CD8-positive, alpha-beta memory T cell (primary cell): ENCODE data around the gene GIMAP4. TPM values are rescaled to one million over a fixed set of nuclear protein-coding genes. Genes with fewer than 3 reads are reported as not detected.

Experiments
- CTCF ChIA-PET: fragments of 350-600 bp; sonication (Branson Sonifier 250); formaldehyde crosslinking; loops from one replicate; lab custom pipeline; 2021; ENCODE audit warnings: antibody characterized with exemption; lab: Charles Lee
- POLR2A ChIA-PET: fragments of 350-600 bp; sonication (Branson Sonifier 250); formaldehyde crosslinking; loops from one replicate; lab custom pipeline; 2021; ENCODE audit warnings: antibody characterized with exemption; lab: Charles Lee
- DNase-seq, 5 donors: peaks; one replicate each; pipeline versions ENCODE4 v3.0.0 to v3.0.0-alpha.2; 2020 to 2022; ENCODE audit warnings: mixed read lengths in 1 of 5
- H3K27ac ChIP-seq: one replicate; pipeline ENCODE4 v1.7.0; 2013; ENCODE audit warnings: low read depth, mild to moderate bottlenecking, low read length, moderate library complexity
- H3K27me3 ChIP-seq: 2 replicates; pipeline ENCODE4 v1.7.0; 2013; ENCODE audit warnings: low read length, mild to moderate bottlenecking; ENCODE audit not compliant: insufficient read depth, poor library complexity, severe bottlenecking
- H3K36me3 ChIP-seq: 2 replicates; pipeline ENCODE4 v1.7.0; 2013; ENCODE audit warnings: mild to moderate bottlenecking, low read length, moderate library complexity; ENCODE audit not compliant: insufficient read depth
- H3K4me1 ChIP-seq: 2 replicates; pipeline ENCODE4 v1.7.0; 2013; ENCODE audit warnings: mild to moderate bottlenecking, low read length, moderate library complexity; ENCODE audit not compliant: insufficient read depth
- H3K4me3 ChIP-seq: 2 replicates; pipeline ENCODE4 v1.7.0; 2013; ENCODE audit warnings: mild to moderate bottlenecking, low read length
- H3K9me3 ChIP-seq: 2 replicates; pipeline ENCODE4 v1.7.0; 2013; ENCODE audit warnings: mild to moderate bottlenecking, low read length
- H3K27ac Mint-ChIP-seq, 8 donors: one replicate each; pipeline ENCODE4 v1.8.0; 2020 to 2021; ENCODE audit warnings: mixed read lengths in 8 of 8, mild to moderate bottlenecking in 6 of 8, inconsistent platforms in 3 of 8, moderate library complexity in 3 of 8
- H3K27me3 Mint-ChIP-seq, 2 donors: one replicate each; pipeline ENCODE4 v1.8.0; 2020 to 2021; ENCODE audit warnings: mixed read lengths in 2 of 2, mild to moderate bottlenecking in 1 of 2, moderate library complexity in 1 of 2
- H3K36me3 Mint-ChIP-seq, 3 donors: one replicate each; pipeline ENCODE4 v1.8.0; 2020 to 2021; ENCODE audit warnings: mixed read lengths in 3 of 3, inconsistent platforms in 1 of 3, mild to moderate bottlenecking in 1 of 3
- H3K4me1 Mint-ChIP-seq, 3 donors: one replicate each; pipeline ENCODE4 v1.8.0; 2020 to 2021; ENCODE audit warnings: mixed read lengths in 3 of 3, inconsistent platforms in 1 of 3, mild to moderate bottlenecking in 1 of 3
- H3K4me3 Mint-ChIP-seq, 7 donors: one replicate each; pipeline ENCODE4 v1.8.0; 2020 to 2021; ENCODE audit warnings: mixed read lengths in 7 of 7, mild to moderate bottlenecking in 6 of 7, moderate library complexity in 4 of 7, inconsistent platforms in 2 of 7
- H3K9me3 Mint-ChIP-seq, 5 donors: one replicate each; pipeline ENCODE4 v1.8.0; 2020 to 2022; ENCODE audit warnings: mixed read lengths in 5 of 5, mild to moderate bottlenecking in 3 of 5, moderate library complexity in 2 of 5, inconsistent platforms in 1 of 5
- polyA plus RNA-seq: library from polyadenylated mRNA; unstranded; fragments of 300-500 nt; fragmentation: Illumina TruSeq; gene quantifications from one replicate; pipeline ENCODE4 v1.2.3, GENCODE V29; 2021
- total RNA-seq, 2 experiments: library from RNA; stranded (reverse); gene quantifications; one replicate each; pipeline ENCODE4 v1.2.3, GENCODE V29; 2021

The GIMAP4 gene
- total and polyA plus RNA-seq, 3 experiments from 2014 or later: 57.3 to 577 (median 59.3) TPM

GRCh38 chr7:150553163-150553562 is 14.0 kb upstream of the GIMAP4 start:
- H3K4me1 Mint-ChIP-seq: peaks cover 65 to 70% (median 70%) of the 10 kb centered on the region in 3 donors
- no peaks in the 10 kb centered on the region for H3K27me3 Mint-ChIP-seq
- Histone ChIP-seq H3K4me3 (no peak overlapping the region), H3K27ac (no peak overlapping the region), H3K9me3 (peaks cover 5% of the 10 kb centered on the region), H3K36me3 (no peaks in the 10 kb centered on the region), H3K27me3 (no peaks in the 10 kb centered on the region), H3K4me1 (peaks cover 62% of the 10 kb centered on the region)
- CTCF ChIA-PET: interaction anchor here (1.1 to 1.3 kb wide), 3 partner anchors 15 to 202 kb away, joined by 3 to 5 read pairs (median 4); no protein-coding TSS in a partner anchor
- peaks cover 11 to 65% (median 43%) of the 10 kb centered on the region in 3 donors for H3K36me3 Mint-ChIP-seq
- H3K9me3 Mint-ChIP-seq: peaks cover 26 to 75% (median 62%) of the 10 kb centered on the region in 5 donors
- H3K27ac Mint-ChIP-seq: peak overlapping the region; percentile 23 to 96 (median 80)
- POLR2A ChIA-PET: no interaction called here
- DNase-seq: no peak
- peak overlapping the region in 5 of 7 donors; percentile 12 to 30 (median 18) for H3K4me3 Mint-ChIP-seq

GRCh38 chr7:150556521-150557138 is 10.6 kb upstream of the GIMAP4 start:
- Histone ChIP-seq H3K36me3 (no peaks in the 10 kb centered on the region), H3K4me3 (peak overlapping the region; percentile 6), H3K9me3 (peaks cover 8% of the 10 kb centered on the region), H3K27ac (no peak overlapping the region), H3K4me1 (peaks cover 73% of the 10 kb centered on the region), H3K27me3 (no peaks in the 10 kb centered on the region)
- Mint-ChIP-seq H3K9me3 (peaks cover 29 to 79% (median 71%) of the 10 kb centered on the region in 5 donors), H3K27me3 (no peaks in the 10 kb centered on the region), H3K36me3 (peaks cover 9 to 74% (median 46%) of the 10 kb centered on the region in 3 donors), H3K4me3 (peak overlapping the region; percentile 49 to 79 (median 68)), H3K27ac (peak overlapping the region; percentile 85 to 98 (median 92)), H3K4me1 (peaks cover 76 to 91% (median 89%) of the 10 kb centered on the region in 3 donors)
- ChIA-PET CTCF (no interaction called here), POLR2A (interaction anchor here (0.7 to 0.8 kb wide), 2 partner anchors 38 to 1435 kb away, joined by 3 to 4 read pairs; no protein-coding TSS in a partner anchor)
- DNase-seq: peak in 3 of 5 donors; percentile 62 to 68 (median 67)

GRCh38 chr7:150560486-150560885 is 6.7 kb upstream of the GIMAP4 start:
- no peak for DNase-seq
- Mint-ChIP-seq H3K4me3 (peak overlapping the region in 2 of 7 donors; percentile 17 to 82), H3K36me3 (peaks cover 3 to 57% (median 18%) of the 10 kb centered on the region in 3 donors), H3K4me1 (peaks cover 74 to 91% (median 88%) of the 10 kb centered on the region in 3 donors), H3K27me3 (no peaks in the 10 kb centered on the region), H3K27ac (peak overlapping the region in 1 of 8 donors; percentile 68), H3K9me3 (peaks cover 0 to 55% (median 48%) of the 10 kb centered on the region in 5 donors)
- no peaks in the 10 kb centered on the region for H3K27me3 ChIP-seq
- POLR2A ChIA-PET: no interaction called here
- peaks cover 76% of the 10 kb centered on the region for H3K4me1 ChIP-seq
- peak overlapping the region; percentile 16 for H3K4me3 ChIP-seq
- CTCF ChIA-PET: interaction anchor here (1.6 to 1.8 kb wide), 2 partner anchors 112 to 160 kb away, joined by 4 to 5 read pairs; no protein-coding TSS in a partner anchor
- no peak overlapping the region for H3K27ac ChIP-seq
- no peaks in the 10 kb centered on the region for H3K36me3 ChIP-seq
- peaks cover 8% of the 10 kb centered on the region for H3K9me3 ChIP-seq

- peak overlapping the region; percentile 38 for H3K4me3 ChIP-seq
- Mint-ChIP-seq H3K27ac (peak overlapping the region; percentile 84 to 97 (median 89)), H3K36me3 (peaks cover 2 to 57% (median 25%) of the 10 kb centered on the region in 3 donors), H3K27me3 (no peaks in the 10 kb centered on the region), H3K4me3 (peak overlapping the region; percentile 59 to 82 (median 75)), H3K9me3 (peaks cover 0 to 50% (median 42%) of the 10 kb centered on the region in 5 donors), H3K4me1 (peaks cover 74 to 88% (median 86%) of the 10 kb centered on the region in 3 donors)
- peaks cover 4% of the 10 kb centered on the region for H3K36me3 ChIP-seq
- ChIA-PET CTCF (interaction anchor here (1.0 to 2.6 kb wide), 5 partner anchors 112 to 193 kb away, joined by 3 to 9 read pairs (median 4); partner anchors contain the start of genes GIMAP5 and GIMAP8), POLR2A (no interaction called here)
- no peak for DNase-seq
- no peak overlapping the region for H3K27ac ChIP-seq
- H3K27me3 ChIP-seq: no peaks in the 10 kb centered on the region
- H3K9me3 ChIP-seq: peaks cover 8% of the 10 kb centered on the region
- peaks cover 76% of the 10 kb centered on the region for H3K4me1 ChIP-seq
These were observed 4.3 kb upstream of the GIMAP4 start for GRCh38 chr7:150562919-150563318.

- peak overlapping the region; percentile 84 to 97 (median 89) for H3K27ac Mint-ChIP-seq
- Histone ChIP-seq H3K4me1 (peaks cover 67% of the 10 kb centered on the region), H3K4me3 (peak overlapping the region; percentile 38), H3K36me3 (peaks cover 4% of the 10 kb centered on the region), H3K27ac (no peak overlapping the region), H3K9me3 (peaks cover 8% of the 10 kb centered on the region), H3K27me3 (no peaks in the 10 kb centered on the region)
- H3K4me1 Mint-ChIP-seq: peaks cover 69 to 82% (median 81%) of the 10 kb centered on the region in 3 donors
- peak overlapping the region; percentile 59 to 82 (median 75) for H3K4me3 Mint-ChIP-seq
- CTCF ChIA-PET: interaction anchor here (0.8 to 2.6 kb wide), 7 partner anchors 44 to 192 kb away, joined by 3 to 9 read pairs (median 4); partner anchors contain the start of gene GIMAP7
- H3K36me3 Mint-ChIP-seq: peaks cover 7 to 55% (median 31%) of the 10 kb centered on the region in 3 donors
- peaks cover 0 to 47% (median 35%) of the 10 kb centered on the region in 5 donors for H3K9me3 Mint-ChIP-seq
- H3K27me3 Mint-ChIP-seq: no peaks in the 10 kb centered on the region
- peak in 3 of 5 donors; percentile 44 to 67 (median 45) for DNase-seq
- POLR2A ChIA-PET: interaction anchor here (0.6 to 1.0 kb wide), 4 partner anchors 62 to 415 kb away, joined by 3 to 4 read pairs (median 3); partner anchors contain the start of gene GIMAP8
These were observed 3.2 kb upstream of the GIMAP4 start for GRCh38 chr7:150564006-150564405.

- Histone ChIP-seq H3K4me1 (peaks cover 71% of the 10 kb centered on the region), H3K36me3 (peaks cover 5% of the 10 kb centered on the region), H3K27ac (no peak overlapping the region), H3K4me3 (peak overlapping the region; percentile 38), H3K27me3 (no peaks in the 10 kb centered on the region), H3K9me3 (peaks cover 8% of the 10 kb centered on the region)
- Mint-ChIP-seq H3K4me1 (peaks cover 75 to 87% (median 84%) of the 10 kb centered on the region in 3 donors), H3K9me3 (peaks cover 0 to 48% (median 38%) of the 10 kb centered on the region in 5 donors), H3K27me3 (peaks cover 0 to 1% of the 10 kb centered on the region in 2 donors), H3K27ac (peak overlapping the region in 7 of 8 donors; percentile 84 to 91 (median 89)), H3K36me3 (peaks cover 12 to 57% (median 35%) of the 10 kb centered on the region in 3 donors), H3K4me3 (peak overlapping the region; percentile 62 to 82 (median 75))
- ChIA-PET POLR2A (interaction anchor here (0.6 to 1.1 kb wide), 4 partner anchors 114 to 415 kb away, joined by 3 to 4 read pairs (median 3); partner anchors contain the start of gene GIMAP8), CTCF (interaction anchor here (0.8 to 2.6 kb wide), 6 partner anchors 45 to 191 kb away, joined by 3 to 8 read pairs (median 4); partner anchors contain the start of gene GIMAP7)
- DNase-seq: no peak
These were observed 2.6 kb upstream of the GIMAP4 start for GRCh38 chr7:150564566-150564965.

- H3K36me3 ChIP-seq: peaks cover 12% of the 10 kb centered on the region
- Mint-ChIP-seq H3K4me3 (peak overlapping the region; percentile 10 to 68 (median 56)), H3K9me3 (peaks cover 0 to 48% (median 37%) of the 10 kb centered on the region in 5 donors), H3K4me1 (peaks cover 79 to 89% (median 86%) of the 10 kb centered on the region in 3 donors), H3K27ac (peak overlapping the region in 7 of 8 donors; percentile 68 to 89 (median 79)), H3K27me3 (peaks cover 0 to 4% of the 10 kb centered on the region in 2 donors), H3K36me3 (peaks cover 18 to 59% (median 37%) of the 10 kb centered on the region in 3 donors)
- no peak overlapping the region for H3K27ac ChIP-seq
- peaks cover 74% of the 10 kb centered on the region for H3K4me1 ChIP-seq
- ChIA-PET CTCF (interaction anchor here (1.4 to 2.6 kb wide), 3 partner anchors 50 to 191 kb away, joined by 4 to 8 read pairs (median 5); partner anchors contain the start of gene GIMAP7), POLR2A (interaction anchor here (0.6 to 1.1 kb wide), 2 partner anchors 11 to 150 kb away, joined by 3 read pairs; no protein-coding TSS in a partner anchor)
- DNase-seq: no peak
- H3K4me3 ChIP-seq: no peak overlapping the region
- no peaks in the 10 kb centered on the region for H3K27me3 ChIP-seq
- peaks cover 7% of the 10 kb centered on the region for H3K9me3 ChIP-seq
These were observed 2.0 kb upstream of the GIMAP4 start for GRCh38 chr7:150565239-150565638.
